Right lobe of liver (tissue), 4 donors: ENCODE results near the gene DACH1.

Experiments used
- CTCF ChIP-seq, 4 donors: fragments of 200-600 bp in 3 of 4; fragments of 450-650 bp in 1 of 4; IDR thresholded peaks; one replicate each; pipeline versions ENCODE4 v1.5.1 to v1.8.0; 2016 to 2022; ENCODE audit warnings: antibody characterized with exemption in 4 of 4, mild to moderate bottlenecking in 2 of 4
- POLR2A ChIP-seq: fragments of 450-650 bp; IDR thresholded peaks from one replicate; pipeline ENCODE4 v1.6.1; 2017; ENCODE audit warnings: antibody characterized with exemption, mild to moderate bottlenecking
- donor health status: DM: no; HTN: no; CAD: no.
- donor health status: DM: no; HTN: no; CAD: no.
- donor health status: DM: no; HTN: yes; CAD: no.

- TF ChIP-seq CTCF (IDR thresholded peaks at IDR 0.05) (no peak), POLR2A (no peak)
Measured at GRCh38 chr13:71583581-71583980, 283.4 kb downstream of the DACH1 start.
